CD4-positive, alpha-beta T cell (primary cell): Measurements from ENCODE around the gene RASGRP4. TPM values are rescaled to one million over a fixed set of nuclear protein-coding genes. Genes with fewer than 3 reads are reported as not detected.

Source experiments
- ATAC-seq: fragments of 200-7000 bp; cut with Tn5 transposase; one replicate; pipeline ENCODE4 v1.10.0; 2022; ENCODE audit warnings: mild to moderate bottlenecking; ENCODE audit not compliant: poor library complexity
- CTCF ChIA-PET: fragments of 350-600 bp; sonication (Branson Sonifier 250); formaldehyde crosslinking; loops from one replicate; lab custom pipeline; 2021; ENCODE audit warnings: antibody characterized with exemption, inconsistent platforms; lab: Charles Lee
- POLR2A ChIA-PET: fragments of 350-600 bp; sonication (Branson Sonifier 250); formaldehyde crosslinking; loops from one replicate; lab custom pipeline; 2021; ENCODE audit warnings: antibody characterized with exemption, inconsistent platforms; lab: Charles Lee
- DNase-seq, 14 experiments: peaks; one replicate each; pipeline ENCODE4 v3.0.0-alpha.2; 2013 to 2020; ENCODE audit warnings: mixed read lengths in 2 of 14
- H3K27ac ChIP-seq, 2 donors: one replicate each; pipeline versions ENCODE4 v1.5.1 to v1.7.0; 2013; ENCODE audit warnings: low read length in 2 of 2, low read depth in 1 of 2, mild to moderate bottlenecking in 1 of 2
- H3K27me3 ChIP-seq, 2 experiments: 1 replicate in 1 of 2; 2 replicates in 1 of 2; pipeline versions ENCODE4 v1.6.1 to v1.7.0; 2013; ENCODE audit warnings: low read length in 2 of 2, control low read depth in 1 of 2, mild to moderate bottlenecking in 1 of 2, moderate library complexity in 1 of 2; ENCODE audit not compliant: insufficient read depth in 2 of 2, control insufficient read depth in 1 of 2
- H3K36me3 ChIP-seq: one replicate; pipeline ENCODE4 v1.6.1; 2013; ENCODE audit warnings: low read length, control low read depth; ENCODE audit not compliant: insufficient read depth
- H3K4me1 ChIP-seq: one replicate; pipeline ENCODE4 v1.6.1; 2013; ENCODE audit warnings: low read length, control low read depth; ENCODE audit not compliant: insufficient read depth
- H3K4me3 ChIP-seq: one replicate; pipeline ENCODE4 v1.5.1; 2013; ENCODE audit warnings: mild to moderate bottlenecking, low read length, moderate library complexity
- H3K9me3 ChIP-seq, 2 experiments: 1 replicate in 1 of 2; 2 replicates in 1 of 2; pipeline versions ENCODE4 v1.6.1 to v1.7.0; 2013; ENCODE audit warnings: low read length in 2 of 2, mild to moderate bottlenecking in 2 of 2, control low read depth in 1 of 2, moderate library complexity in 1 of 2; ENCODE audit not compliant: control insufficient read depth in 1 of 2, insufficient read depth in 1 of 2
- H3K27ac Mint-ChIP-seq: one replicate; pipeline ENCODE4 v1.8.0; 2020; ENCODE audit warnings: mixed read lengths
- H3K27me3 Mint-ChIP-seq: one replicate; pipeline ENCODE4 v1.8.0; 2021; ENCODE audit warnings: mixed read lengths
- H3K36me3 Mint-ChIP-seq: one replicate; pipeline ENCODE4 v1.8.0; 2021; ENCODE audit warnings: low read depth, mixed read lengths
- H3K4me1 Mint-ChIP-seq: one replicate; pipeline ENCODE4 v1.8.0; 2021; ENCODE audit warnings: low read depth, mixed read lengths
- H3K4me3 Mint-ChIP-seq: one replicate; pipeline ENCODE4 v1.8.0; 2020; ENCODE audit warnings: mild to moderate bottlenecking, mixed read lengths
- H3K9me3 Mint-ChIP-seq: one replicate; pipeline ENCODE4 v1.8.0; 2020; ENCODE audit warnings: mixed read lengths
- CTCF ChIP-seq: fragments of 200-600 bp; IDR thresholded peaks from one replicate; pipeline ENCODE4 v1.8.0; 2022; ENCODE audit warnings: antibody characterized with exemption, mild to moderate bottlenecking
- intact Hi-C, 2 experiments: fragments of 100-400 bp; cut with DNase I in 1 of 2; cut with micrococcal nuclease in 1 of 2; formaldehyde crosslinking; loops; one replicate each; pipeline versions ENCODE4 v1.15.1 to v1.9.0; 2023 to 2025; cut with DNase I, micrococcal nuclease
- total RNA-seq, 174 experiments: library from RNA in 2 of 174; stranded (reverse) in 2 of 174; gene quantifications; one replicate each; pipeline ENCODE4 v1.2.3 and lab custom pipeline; 2021 to 2026

The RASGRP4 gene
- total RNA-seq, 2 experiments from 2014 or later, result 0.30 to 0.45 TPM

DNA sequence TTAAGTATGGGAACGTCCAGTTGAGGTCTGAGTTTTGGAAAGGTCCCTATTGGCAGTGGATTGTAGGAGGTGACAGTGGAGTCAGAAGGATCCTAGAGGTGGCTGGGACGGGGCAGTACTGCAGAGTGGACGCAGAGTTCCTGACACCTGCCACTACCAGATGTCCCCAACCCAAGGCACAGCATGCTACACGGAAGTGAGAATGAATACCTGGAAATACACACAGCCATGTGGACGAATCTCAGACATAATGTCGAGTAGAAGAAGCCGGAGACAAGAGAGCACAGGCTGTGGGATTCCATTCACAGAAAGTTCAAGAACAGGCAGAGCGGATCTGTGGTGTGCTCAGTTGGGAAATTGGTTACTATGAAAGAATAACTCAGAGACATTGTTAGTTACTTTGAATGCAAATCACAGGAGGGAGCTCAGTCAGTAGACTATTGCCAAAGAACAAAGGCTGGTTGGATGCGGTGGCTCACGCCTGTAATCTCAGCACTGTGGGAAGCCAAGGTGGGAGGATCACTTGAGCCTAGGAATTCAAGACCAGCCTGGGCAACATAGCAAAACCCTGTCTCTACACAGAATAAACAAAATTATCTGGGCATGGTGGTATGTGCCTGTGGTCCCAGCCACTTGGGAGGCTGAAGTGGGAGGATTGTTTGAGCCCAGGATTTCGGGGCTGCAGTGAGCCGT, 44.9 kb upstream of the RASGRP4 start:
- H3K9me3 ChIP-seq, result peaks cover 0 to 4% of the 10 kb centered on the region in 2 experiments
- Mint-ChIP-seq H3K27me3 (peaks cover 7% of the 10 kb centered on the region), H3K36me3 (no peaks in the 10 kb centered on the region), H3K4me1 (no peaks in the 10 kb centered on the region), H3K27ac (no peak overlapping the region), H3K4me3 (no peak overlapping the region), H3K9me3 (no peaks in the 10 kb centered on the region)
- H3K36me3 ChIP-seq, result no peaks in the 10 kb centered on the region
- H3K27ac ChIP-seq, result no peak overlapping the region
- TF ChIP-seq CTCF, result no peak
- ATAC-seq, result no peak
- ChIA-PET CTCF (no interaction called here), POLR2A (no interaction called here)
- H3K4me1 ChIP-seq, result no peaks in the 10 kb centered on the region
- DNase-seq, result no peak
- intact Hi-C loops, result no loop called here
- no peaks in the 10 kb centered on the region for H3K27me3 ChIP-seq
- no peak overlapping the region for H3K4me3 ChIP-seq

DNA sequence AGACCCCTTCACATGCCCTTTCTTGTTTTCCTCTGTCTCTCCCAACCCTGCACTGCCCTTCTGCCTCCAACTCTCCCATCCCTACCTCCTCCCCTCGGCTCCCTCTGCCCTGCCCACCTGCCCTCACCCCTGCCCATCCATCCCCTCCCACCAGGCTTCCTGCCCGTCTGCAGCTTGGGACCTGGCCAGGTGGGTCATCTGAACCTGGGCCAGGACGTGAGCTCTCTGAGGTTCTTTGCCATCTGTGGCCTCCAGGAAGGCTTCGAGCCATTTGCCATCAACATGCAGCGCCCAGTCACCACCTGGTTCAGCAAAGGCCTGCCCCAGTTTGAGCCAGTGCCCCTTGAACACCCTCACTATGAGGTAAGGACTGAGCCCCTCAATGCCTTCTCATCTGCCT, 43.1 kb upstream of the RASGRP4 start:
- DNase-seq (no peak), ATAC-seq (no peak)
- Histone ChIP-seq H3K4me1 (no peaks in the 10 kb centered on the region), H3K4me3 (no peak overlapping the region), H3K27me3 (no peaks in the 10 kb centered on the region), H3K36me3 (no peaks in the 10 kb centered on the region), H3K27ac (no peak overlapping the region), H3K9me3 (peaks cover 0 to 6% of the 10 kb centered on the region in 2 experiments)
- H3K27me3 Mint-ChIP-seq, result peaks cover 13% of the 10 kb centered on the region
- ChIA-PET CTCF (no interaction called here), POLR2A (no interaction called here)
- no peaks in the 10 kb centered on the region for H3K4me1 Mint-ChIP-seq
- TF ChIP-seq CTCF, result no peak
- no peaks in the 10 kb centered on the region for H3K36me3 Mint-ChIP-seq
- H3K4me3 Mint-ChIP-seq, result no peak overlapping the region
- no peaks in the 10 kb centered on the region for H3K9me3 Mint-ChIP-seq
- H3K27ac Mint-ChIP-seq, result no peak overlapping the region
- intact Hi-C loops, result no loop called here

DNA sequence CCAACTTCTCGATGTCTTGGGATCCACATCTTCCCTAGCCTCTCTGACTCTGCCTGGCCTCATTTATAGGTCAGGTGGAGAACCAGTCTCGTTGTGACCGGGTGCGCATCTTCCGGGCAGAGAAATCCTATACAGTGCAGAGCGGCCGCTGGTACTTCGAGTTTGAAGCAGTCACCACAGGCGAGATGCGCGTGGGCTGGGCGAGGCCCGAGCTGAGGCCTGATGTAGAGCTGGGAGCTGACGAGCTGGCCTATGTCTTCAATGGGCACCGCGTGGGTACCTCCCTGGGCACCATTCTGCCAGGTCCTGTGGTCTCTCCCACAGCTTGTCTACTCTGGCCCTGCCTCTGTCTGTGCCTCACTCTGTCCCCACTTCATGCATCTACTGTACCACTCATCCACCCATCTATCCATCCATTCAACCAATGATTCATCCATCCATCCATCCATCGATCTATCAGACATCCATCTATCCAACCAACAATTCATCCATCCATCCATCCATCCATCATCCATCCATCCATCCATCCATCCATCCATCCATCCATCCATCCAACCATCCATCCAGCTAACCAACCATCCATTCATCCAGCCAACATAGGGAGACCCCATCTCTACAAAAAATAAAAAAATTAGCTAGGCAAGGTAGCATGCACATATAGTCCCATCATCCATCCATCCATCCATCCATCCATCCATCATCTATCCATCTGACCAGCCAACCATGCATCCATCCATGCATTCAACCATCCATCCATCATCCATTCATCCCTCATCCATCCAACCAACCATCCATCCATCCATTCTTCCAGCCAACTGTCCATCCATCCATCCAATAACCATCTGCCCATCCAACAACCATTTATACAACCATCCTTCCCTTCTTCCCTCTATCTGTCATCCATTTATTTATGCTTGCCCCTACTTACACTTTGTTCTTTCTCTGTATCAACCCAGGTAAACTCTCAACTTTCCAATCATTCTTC, 41.8 kb upstream of the RASGRP4 start:
- ChIA-PET CTCF (no interaction called here), POLR2A (no interaction called here)
- ATAC-seq (no peak), DNase-seq (no peak)
- H3K27me3 ChIP-seq, result no peaks in the 10 kb centered on the region
- Mint-ChIP-seq H3K36me3 (no peaks in the 10 kb centered on the region), H3K9me3 (no peaks in the 10 kb centered on the region), H3K4me1 (no peaks in the 10 kb centered on the region), H3K27ac (no peak overlapping the region), H3K27me3 (peaks cover 15% of the 10 kb centered on the region), H3K4me3 (no peak overlapping the region)
- no peak for TF ChIP-seq CTCF
- no peaks in the 10 kb centered on the region for H3K4me1 ChIP-seq
- H3K9me3 ChIP-seq, result peaks cover 0 to 6% of the 10 kb centered on the region in 2 experiments
- no peak overlapping the region for H3K27ac ChIP-seq
- H3K4me3 ChIP-seq, result no peak overlapping the region
- intact Hi-C loops, result no loop called here
- no peaks in the 10 kb centered on the region for H3K36me3 ChIP-seq
